ENCODE measurements around the gene DOCK8. TPM values are rescaled to one million over a fixed set of nuclear protein-coding genes. Genes with fewer than 3 reads are reported as not detected.

DOCK8 gene
- total RNA-seq, 1 experiment from 2014 or later = 15.2 TPM

DNA sequence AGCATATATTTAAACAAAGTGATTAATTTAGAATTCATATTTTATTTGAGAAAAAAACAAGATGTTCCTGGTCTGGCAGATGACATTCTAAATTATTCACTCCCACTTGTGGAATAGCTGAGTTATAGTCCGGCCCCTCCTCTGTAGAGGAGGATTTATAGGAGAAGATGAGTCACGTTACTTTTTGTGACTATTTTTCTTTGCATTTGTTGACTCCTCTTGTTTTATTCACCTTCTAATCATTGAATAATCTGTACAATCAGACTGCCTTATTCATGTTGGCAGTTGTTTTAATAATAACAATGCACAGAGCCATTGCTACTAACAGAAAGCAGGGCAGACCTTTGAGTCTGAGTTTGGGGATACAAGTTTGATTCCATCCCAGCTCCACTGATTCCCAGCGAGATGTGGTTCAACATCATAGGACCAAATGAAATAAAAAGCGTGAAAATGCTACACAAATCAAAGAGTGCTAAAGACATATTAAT lies 23.2 kb downstream of the DOCK8 start:
- Mint-ChIP-seq H3K27me3 (ENCODE audit: insufficient read depth, unreplicated experiment) (no peaks in the 10 kb centered on the region), H3K9me3 (ENCODE audit: unreplicated experiment) (no peaks in the 10 kb centered on the region), H3K4me3 (ENCODE audit: unreplicated experiment) (no peak overlapping the region), H3K36me3 (ENCODE audit: insufficient read depth, unreplicated experiment) (no peaks in the 10 kb centered on the region), H3K27ac (ENCODE audit: unreplicated experiment) (no peak overlapping the region), H3K4me1 (ENCODE audit: low read depth, unreplicated experiment) (no peaks in the 10 kb centered on the region)
- intact Hi-C loops (cut with micrococcal nuclease; ENCODE audit: unreplicated experiment) = no loop called here
- ChIA-PET CTCF (no interaction called here), POLR2A (no interaction called here)
- BruUV-seq (replicated peaks) = no TSS peak
- Histone ChIP-seq H3K9me3 (no peaks in the 10 kb centered on the region), H3K27me3 (replicated peaks; ENCODE audit: control insufficient read depth, insufficient read depth, low read length) (no peaks in the 10 kb centered on the region), H3K36me3 (ENCODE audit: control insufficient read depth, insufficient read depth, low read length) (no peaks in the 10 kb centered on the region), H3K4me1 (no peaks in the 10 kb centered on the region), H3K4me3 (ENCODE audit: low read depth, low read length) (no peak overlapping the region)
- no peak for DNase-seq
- TF ChIP-seq, protein P1, sequence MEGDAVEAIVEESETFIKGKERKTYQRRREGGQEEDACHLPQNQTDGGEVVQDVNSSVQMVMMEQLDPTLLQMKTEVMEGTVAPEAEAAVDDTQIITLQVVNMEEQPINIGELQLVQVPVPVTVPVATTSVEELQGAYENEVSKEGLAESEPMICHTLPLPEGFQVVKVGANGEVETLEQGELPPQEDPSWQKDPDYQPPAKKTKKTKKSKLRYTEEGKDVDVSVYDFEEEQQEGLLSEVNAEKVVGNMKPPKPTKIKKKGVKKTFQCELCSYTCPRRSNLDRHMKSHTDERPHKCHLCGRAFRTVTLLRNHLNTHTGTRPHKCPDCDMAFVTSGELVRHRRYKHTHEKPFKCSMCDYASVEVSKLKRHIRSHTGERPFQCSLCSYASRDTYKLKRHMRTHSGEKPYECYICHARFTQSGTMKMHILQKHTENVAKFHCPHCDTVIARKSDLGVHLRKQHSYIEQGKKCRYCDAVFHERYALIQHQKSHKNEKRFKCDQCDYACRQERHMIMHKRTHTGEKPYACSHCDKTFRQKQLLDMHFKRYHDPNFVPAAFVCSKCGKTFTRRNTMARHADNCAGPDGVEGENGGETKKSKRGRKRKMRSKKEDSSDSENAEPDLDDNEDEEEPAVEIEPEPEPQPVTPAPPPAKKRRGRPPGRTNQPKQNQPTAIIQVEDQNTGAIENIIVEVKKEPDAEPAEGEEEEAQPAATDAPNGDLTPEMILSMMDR (IDR thresholded peaks at IDR 0.05; ENCODE audit: insufficient read depth in 1 of 2, low read depth in 1 of 2, low read length in 1 of 2, severe bottlenecking in 1 of 2, unreplicated experiment in 1 of 2) = no peak

DNA sequence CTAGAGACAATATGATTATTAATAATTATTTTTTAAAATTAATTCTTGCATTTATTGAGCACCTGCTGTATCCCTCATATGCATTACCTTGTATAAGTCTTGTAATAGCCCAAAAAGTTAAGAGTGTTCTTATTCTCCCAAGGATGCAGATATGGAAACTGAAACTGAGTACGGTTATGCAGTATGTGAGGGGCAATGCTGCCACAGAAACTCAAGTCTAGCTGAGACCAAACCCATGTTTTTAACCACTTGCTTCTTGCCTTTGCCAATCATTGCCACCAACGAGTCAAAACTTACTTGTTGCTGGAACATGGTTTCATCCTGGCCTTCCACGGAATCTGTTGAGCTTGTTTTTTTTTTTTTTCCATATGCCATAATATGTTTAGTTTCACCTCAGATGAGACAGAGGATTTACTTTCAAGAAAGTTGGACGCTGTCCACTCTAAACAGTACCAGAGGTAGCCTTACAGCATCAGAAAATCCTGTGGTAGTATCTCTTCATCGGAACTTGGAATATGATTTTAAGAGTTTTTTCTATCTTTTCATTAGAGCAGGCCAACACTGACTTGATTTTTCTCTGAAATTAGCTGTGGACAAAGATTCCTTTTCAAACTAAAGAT lies 27.9 kb downstream of the DOCK8 start:
- Mint-ChIP-seq H3K27ac (ENCODE audit: unreplicated experiment) (no peak overlapping the region), H3K27me3 (ENCODE audit: insufficient read depth, unreplicated experiment) (no peaks in the 10 kb centered on the region), H3K9me3 (ENCODE audit: unreplicated experiment) (no peaks in the 10 kb centered on the region), H3K4me1 (ENCODE audit: low read depth, unreplicated experiment) (no peaks in the 10 kb centered on the region), H3K36me3 (ENCODE audit: insufficient read depth, unreplicated experiment) (no peaks in the 10 kb centered on the region), H3K4me3 (ENCODE audit: unreplicated experiment) (no peak overlapping the region)
- Histone ChIP-seq H3K36me3 (ENCODE audit: control insufficient read depth, insufficient read depth, low read length) (no peaks in the 10 kb centered on the region), H3K9me3 (no peaks in the 10 kb centered on the region), H3K4me1 (no peaks in the 10 kb centered on the region), H3K4me3 (ENCODE audit: low read depth, low read length) (no peak overlapping the region), H3K27me3 (replicated peaks; ENCODE audit: control insufficient read depth, insufficient read depth, low read length) (no peaks in the 10 kb centered on the region)
- no peak for DNase-seq
- CTCF ChIA-PET = no interaction called here
- POLR2A ChIA-PET = no interaction called here
- BruUV-seq (replicated peaks) = no TSS peak
- intact Hi-C loops (cut with micrococcal nuclease; ENCODE audit: unreplicated experiment) = loop anchor here (1.0 kb wide), 1 partner anchor 16 kb away; no protein-coding TSS in a partner anchor
- TF ChIP-seq, protein P1 (IDR thresholded peaks at IDR 0.05; ENCODE audit: insufficient read depth in 1 of 2, low read depth in 1 of 2, low read length in 1 of 2, severe bottlenecking in 1 of 2, unreplicated experiment in 1 of 2) = no peak

DNA sequence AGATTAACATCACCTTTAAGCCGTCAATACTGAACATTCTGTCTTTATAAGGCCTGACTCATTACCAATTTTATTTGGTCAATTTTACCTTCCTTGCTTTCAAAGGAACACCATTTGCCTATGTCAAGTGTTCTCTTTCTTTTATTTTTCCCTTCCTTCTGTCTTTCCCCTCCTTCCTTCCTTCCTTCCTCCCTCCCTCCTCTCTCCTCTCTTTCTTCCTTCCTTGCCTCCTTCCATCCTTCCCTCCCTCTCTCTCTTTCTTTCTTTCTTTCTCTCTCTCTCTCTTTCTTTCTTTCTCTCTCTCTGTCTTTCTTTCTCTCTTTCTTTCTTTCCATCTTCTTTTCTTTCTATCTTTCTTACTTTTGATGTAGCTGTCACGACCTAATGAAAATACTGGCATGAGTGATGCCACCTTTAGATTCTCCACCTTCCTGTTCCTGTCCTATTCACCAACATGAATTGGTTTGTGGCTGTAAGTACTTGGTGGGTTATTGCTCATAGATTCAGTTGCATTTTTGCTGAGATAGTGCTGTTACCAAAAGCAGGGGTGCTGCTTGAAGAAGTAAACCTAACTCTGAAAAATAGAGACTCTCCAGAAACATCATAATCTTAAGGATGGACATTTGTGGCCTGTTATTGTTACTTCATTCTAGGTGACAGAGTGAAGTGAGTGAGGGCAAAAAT lies 33.8 kb downstream of the DOCK8 start:
- Mint-ChIP-seq H3K4me1 (ENCODE audit: low read depth, unreplicated experiment) (no peaks in the 10 kb centered on the region), H3K9me3 (ENCODE audit: unreplicated experiment) (no peaks in the 10 kb centered on the region), H3K4me3 (ENCODE audit: unreplicated experiment) (no peak overlapping the region), H3K27me3 (ENCODE audit: insufficient read depth, unreplicated experiment) (no peaks in the 10 kb centered on the region), H3K27ac (ENCODE audit: unreplicated experiment) (no peak overlapping the region), H3K36me3 (ENCODE audit: insufficient read depth, unreplicated experiment) (no peaks in the 10 kb centered on the region)
- TF ChIP-seq, protein P1 (IDR thresholded peaks at IDR 0.05; ENCODE audit: insufficient read depth in 1 of 2, low read depth in 1 of 2, low read length in 1 of 2, severe bottlenecking in 1 of 2, unreplicated experiment in 1 of 2) = no peak
- DNase-seq = no peak
- Histone ChIP-seq H3K4me1 (no peaks in the 10 kb centered on the region), H3K9me3 (no peaks in the 10 kb centered on the region), H3K4me3 (ENCODE audit: low read depth, low read length) (no peak overlapping the region), H3K36me3 (ENCODE audit: control insufficient read depth, insufficient read depth, low read length) (no peaks in the 10 kb centered on the region), H3K27me3 (replicated peaks; ENCODE audit: control insufficient read depth, insufficient read depth, low read length) (no peaks in the 10 kb centered on the region)
- intact Hi-C loops (cut with micrococcal nuclease; ENCODE audit: unreplicated experiment) = no loop called here
- CTCF ChIA-PET = no interaction called here
- POLR2A ChIA-PET = no interaction called here
- no TSS peak for BruUV-seq (replicated peaks)

All from Caco-2 (cell line).